H1 (cell line): ENCODE measurements around the gene AHR. TPM values are rescaled to one million over a fixed set of nuclear protein-coding genes. Genes with fewer than 3 reads are reported as not detected.

Experiments used
- CTCF ChIA-PET: fragments of 300-600 bp; sonication (Branson Sonifier 250); formaldehyde crosslinking; loops from one replicate; lab custom pipeline; 2021; ENCODE audit not compliant: partially characterized antibody; lab: Charles Lee
- POLR2A ChIA-PET: fragments of 300-600 bp; sonication (Branson Sonifier 250); formaldehyde crosslinking; loops from one replicate; lab custom pipeline; 2021; ENCODE audit warnings: inconsistent platforms; ENCODE audit not compliant: partially characterized antibody; lab: Charles Lee
- DNase-seq, 2 experiments: peaks; one replicate each; pipeline versions ENCODE4 v3.0.0 to v3.0.0-alpha.2; 2010 to 2022; ENCODE audit warnings: low spot score in 2 of 2, low read depth in 1 of 2, mixed read lengths in 1 of 2
- FAIRE-seq: peaks from 2 replicates; lab custom pipeline; 2011; peaks lifted over from hg19 to GRCh38; lab: Jason Lieb, UNC
- H2AFZ ChIP-seq: 2 replicates; pipeline ENCODE4 v1.8.1; 2012; ENCODE audit warnings: low read length, inconsistent platforms
- H2AK5ac ChIP-seq: 2 replicates; pipeline ENCODE4 v1.6.1; 2013; ENCODE audit warnings: low read depth, low read length
- H2BK120ac ChIP-seq: replicated peaks from 2 replicates; pipeline ENCODE3; 2013; ENCODE audit warnings: low read depth, low read length, inconsistent platforms
- H2BK12ac ChIP-seq: 2 replicates; pipeline ENCODE4 v1.6.1; 2013; ENCODE audit warnings: low read depth, low read length
- H2BK15ac ChIP-seq: 2 replicates; pipeline ENCODE4 v1.6.1; 2013; ENCODE audit warnings: low read length
- H2BK20ac ChIP-seq: 2 replicates; pipeline ENCODE4 v1.6.1; 2013; ENCODE audit warnings: low read length
- H2BK5ac ChIP-seq: 2 replicates; pipeline ENCODE4 v1.6.1; 2013; ENCODE audit warnings: low read depth, low read length
- H3K14ac ChIP-seq: 2 replicates; pipeline ENCODE4 v1.6.1; 2013; ENCODE audit warnings: inconsistent platforms; ENCODE audit not compliant: insufficient read length
- H3K18ac ChIP-seq: 2 replicates; pipeline ENCODE4 v1.6.1; 2013; ENCODE audit warnings: low read length; ENCODE audit errors: extremely low read depth
- H3K23ac ChIP-seq: 2 replicates; pipeline ENCODE4 v1.6.1; 2013; ENCODE audit warnings: inconsistent platforms; ENCODE audit not compliant: insufficient read length
- H3K23me2 ChIP-seq: 2 replicates; pipeline ENCODE4 v1.6.1; 2013; ENCODE audit warnings: low read depth, low read length
- H3K27ac ChIP-seq: 2 replicates; pipeline ENCODE4 v1.6.1; 2011; ENCODE audit warnings: low read depth, low read length, inconsistent platforms
- H3K27me3 ChIP-seq, 4 experiments: replicated peaks in 1 of 4; 1 replicate in 1 of 4; 2 replicates in 3 of 4; pipeline versions ENCODE4 v1.6.1 to v1.8.1; 2011 to 2013; ENCODE audit warnings: low read length in 3 of 4, mild to moderate bottlenecking in 3 of 4, inconsistent platforms in 2 of 4, mixed read lengths in 2 of 4, moderate library complexity in 1 of 4; ENCODE audit not compliant: control insufficient read depth in 3 of 4, insufficient read depth in 3 of 4; ENCODE audit errors: extremely low read depth in 1 of 4
- H3K36me3 ChIP-seq, 4 experiments: 2 replicates each; pipeline versions ENCODE4 v1.6.1 to v1.8.1; 2011 to 2013; ENCODE audit warnings: mild to moderate bottlenecking in 4 of 4, low read length in 3 of 4, moderate library complexity in 2 of 4, control low read depth in 1 of 4, inconsistent platforms in 1 of 4; ENCODE audit not compliant: insufficient read depth in 4 of 4, control insufficient read depth in 2 of 4
- H3K4ac ChIP-seq: replicated peaks from 2 replicates; pipeline ENCODE3; 2013; ENCODE audit warnings: low read length, low read depth, mixed read lengths, inconsistent platforms; ENCODE audit not compliant: insufficient read length
- H3K4me1 ChIP-seq, 4 experiments: replicated peaks in 1 of 4; 1 replicate in 1 of 4; 2 replicates in 3 of 4; pipeline versions ENCODE4 v1.6.1 to v1.8.1; 2011 to 2013; ENCODE audit warnings: low read length in 3 of 4, inconsistent platforms in 2 of 4, mixed read lengths in 1 of 4; ENCODE audit not compliant: insufficient read depth in 4 of 4, control insufficient read depth in 3 of 4
- H3K4me2 ChIP-seq, 2 experiments: 2 replicates each; pipeline versions ENCODE4 v1.6.1 to v1.8.1; 2011 to 2013; ENCODE audit warnings: low read depth in 2 of 2, low read length in 2 of 2, control low read depth in 1 of 2, inconsistent platforms in 1 of 2, mild to moderate bottlenecking in 1 of 2; ENCODE audit not compliant: insufficient read depth in 1 of 2
- H3K4me3 ChIP-seq, 4 experiments: fragments of 200-600, 300-600 bp in 1 of 4; sonication (generic), shearing (Covaris generic), sonication (Bioruptor Twin) in 1 of 4; 2 replicates each; pipeline versions ENCODE4 v1.5.1 to v1.8.1; 2011 to 2016; ENCODE audit warnings: low read length in 4 of 4, low read depth in 3 of 4, control low read depth in 2 of 4, inconsistent platforms in 2 of 4, mild to moderate bottlenecking in 2 of 4, mixed read lengths in 1 of 4, moderate library complexity in 1 of 4; ENCODE audit not compliant: insufficient read depth in 2 of 4; ENCODE audit errors: extremely low read depth in 1 of 4
- H3K56ac ChIP-seq: replicated peaks from 2 replicates; pipeline ENCODE3; 2013; ENCODE audit warnings: low read depth, mild to moderate bottlenecking, mixed read lengths, low read length, inconsistent platforms; ENCODE audit not compliant: insufficient read length
- H3K79me1 ChIP-seq: 2 replicates; pipeline ENCODE4 v1.6.1; 2013; ENCODE audit warnings: low read depth, low read length, control low read depth
- H3K79me2 ChIP-seq, 2 experiments: 2 replicates each; pipeline versions ENCODE4 v1.6.1 to v1.8.1; 2012 to 2013; ENCODE audit warnings: low read length in 2 of 2, mild to moderate bottlenecking in 2 of 2, inconsistent platforms in 1 of 2; ENCODE audit not compliant: insufficient read depth in 2 of 2, control insufficient read depth in 1 of 2
- H3K9ac ChIP-seq, 4 experiments: replicated peaks in 1 of 4; 1 replicate in 1 of 4; 2 replicates in 3 of 4; pipeline versions ENCODE4 v1.6.1 to v1.8.1; 2011 to 2013; ENCODE audit warnings: low read depth in 3 of 4, low read length in 3 of 4, control low read depth in 2 of 4, mild to moderate bottlenecking in 2 of 4, moderate library complexity in 2 of 4, inconsistent platforms in 1 of 4; ENCODE audit errors: extremely low read depth in 1 of 4
- H3K9me3 ChIP-seq, 2 experiments: 2 replicates each; pipeline versions ENCODE4 v1.6.1 to v1.8.1; 2012 to 2013; ENCODE audit warnings: mild to moderate bottlenecking in 2 of 2, moderate library complexity in 2 of 2, control low read depth in 1 of 2, inconsistent platforms in 1 of 2, low read depth in 1 of 2, low read length in 1 of 2, mixed read lengths in 1 of 2; ENCODE audit not compliant: insufficient read depth in 2 of 2
- H4K20me1 ChIP-seq, 2 experiments: replicated peaks in 1 of 2; 2 replicates each; pipeline versions ENCODE3 to v1.8.1; 2011 to 2013; ENCODE audit warnings: inconsistent platforms in 2 of 2, low read length in 2 of 2, mild to moderate bottlenecking in 1 of 2; ENCODE audit not compliant: insufficient read depth in 2 of 2, control insufficient read depth in 1 of 2
- H4K5ac ChIP-seq: 2 replicates; pipeline ENCODE4 v1.6.1; 2013; ENCODE audit warnings: low read length, low read depth, mixed read lengths, inconsistent platforms; ENCODE audit not compliant: insufficient read length
- H4K8ac ChIP-seq: 2 replicates; pipeline ENCODE4 v1.8.0; 2013; ENCODE audit warnings: mild to moderate bottlenecking, moderate library complexity, low read length, inconsistent platforms; ENCODE audit not compliant: insufficient read depth; ENCODE audit errors: extremely low read depth
- H4K91ac ChIP-seq: replicated peaks from 2 replicates; pipeline ENCODE3; 2013; ENCODE audit warnings: low read length, mixed read lengths, inconsistent platforms; ENCODE audit not compliant: insufficient read length
- BCL11A ChIP-seq, 2 experiments: IDR thresholded peaks; one replicate each; pipeline ENCODE4 v1.6.1; 2011; ENCODE audit warnings: low read depth in 2 of 2, low read length in 2 of 2, mild to moderate bottlenecking in 2 of 2
- JUN ChIP-seq: IDR thresholded peaks from 2 replicates; pipeline ENCODE4 v1.6.1; 2011; ENCODE audit warnings: low read depth, mild to moderate bottlenecking, improper control_type of control experiment, low read length
- POLR2AphosphoS5 ChIP-seq: IDR thresholded peaks from 2 replicates; pipeline ENCODE4 v1.6.1; 2011; ENCODE audit warnings: low read depth, low read length
- TBP ChIP-seq: IDR thresholded peaks from 2 replicates; pipeline ENCODE4 v1.6.1; 2011; ENCODE audit warnings: low read depth, low read length, improper control_type of control experiment
- WGBS, 2 experiments: shearing (Covaris generic) in 1 of 2; methylation state at CpG; one replicate each; pipeline versions ENCODE4 v1.1.6 to v1.1.7; 2013 to 2015; ENCODE audit warnings: low lambda C conversion rate in 2 of 2, mixed read lengths in 2 of 2, inconsistent platforms in 1 of 2, low coverage in 1 of 2, missing lambda C conversion rate in 1 of 2; ENCODE audit not compliant: insufficient replicate concordance in 2 of 2, insufficient coverage in 1 of 2, insufficient read length in 1 of 2; ENCODE audit errors: extremely low coverage in 1 of 2, missing lambda C conversion rate in 1 of 2; 5-methylcytosine and 5-hydroxymethylcytosine counted together
- polyA plus RNA-seq, 7 experiments: library from polyadenylated mRNA; depleted of rRNA in 3 of 7; stranded (reverse) in 5 of 7; unstranded in 2 of 7; fragments of >200 nt in 5 of 7; fragments of 200-250 nt in 2 of 7; gene quantifications; 1 replicate in 5 of 7; 2 replicates in 1 of 7; 4 replicates in 1 of 7; pipeline versions ENCODE4 v1.2.1 to v1.2.3, GENCODE V29; 2011 to 2013; ENCODE audit warnings: missing spikeins in 2 of 7, mixed read lengths in 2 of 7
- total RNA-seq: library from RNA; stranded (reverse); fragmentation: NEBNext Ultra II Directional; extraction: Animal tissue kit (Norgen Biotek cat#: 25700); gene quantifications from 2 replicates; pipeline ENCODE4 v1.2.1, GENCODE V29; 2021

The AHR gene
- total and polyA plus RNA-seq, 2 of the 8 experiments (the other 6 are each of a cell fraction or from before 2014, with no cell fraction given) = 1.4 to 9.7 TPM

DNA sequence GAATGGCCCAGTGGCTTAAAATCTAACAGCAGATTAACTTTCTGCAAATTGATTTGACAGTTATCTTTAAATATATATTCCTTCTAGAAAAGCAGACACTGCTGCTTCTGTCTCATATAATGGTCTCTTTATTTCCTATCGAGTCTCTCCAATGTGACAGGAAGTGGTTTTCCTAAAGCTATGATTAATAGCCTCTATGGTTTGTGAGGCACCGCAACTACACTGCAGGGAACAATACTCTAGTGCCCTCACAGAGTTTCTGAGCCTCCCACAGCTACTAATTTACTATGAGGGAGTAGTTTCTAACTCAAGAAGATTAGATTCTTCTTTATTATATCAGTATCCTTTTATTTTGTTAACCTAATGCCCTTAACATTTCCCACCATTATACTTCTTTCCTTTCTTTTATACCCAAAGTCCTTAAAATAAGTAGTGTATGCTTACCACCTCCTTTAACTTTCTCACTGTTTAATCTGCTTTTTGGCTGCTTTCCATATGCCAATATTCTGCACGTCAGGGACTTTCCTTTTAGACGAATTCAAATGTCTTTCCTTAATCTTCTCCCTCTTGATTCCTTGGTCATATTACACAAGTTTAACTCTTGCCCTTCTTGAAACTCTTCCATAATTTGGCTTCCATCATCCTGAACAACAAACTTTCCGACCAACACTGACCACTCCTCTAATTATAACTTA is 23.8 kb upstream of the AHR start:
- Histone ChIP-seq H4K5ac (no peak overlapping the region), H2BK12ac (no peak overlapping the region), H3K23ac (no peak overlapping the region), H3K36me3 (no peaks in the 10 kb centered on the region), H2AFZ (no peak overlapping the region), H2BK5ac (no peak overlapping the region), H3K23me2 (no peaks in the 10 kb centered on the region), H3K79me1 (no peaks in the 10 kb centered on the region), H3K4me1 (no peaks in the 10 kb centered on the region), H3K27me3 (no peaks in the 10 kb centered on the region), H4K91ac (no peak overlapping the region), H3K9me3 (peaks cover 9 to 14% of the 10 kb centered on the region in 2 experiments; a peak in 3 of 4 replicates), H3K4ac (no peak overlapping the region), H2BK20ac (no peak overlapping the region), H3K9ac (no peak overlapping the region), H3K27ac (no peak overlapping the region), H3K4me2 (no peak overlapping the region), H3K14ac (no peak overlapping the region), H2BK120ac (no peak overlapping the region), H2AK5ac (no peak overlapping the region), H4K20me1 (no peaks in the 10 kb centered on the region), H3K4me3 (no peak overlapping the region), H4K8ac (no peak overlapping the region), H2BK15ac (no peak overlapping the region), H3K56ac (no peak overlapping the region), H3K18ac (no peak overlapping the region), H3K79me2 (no peaks in the 10 kb centered on the region)
- ChIA-PET POLR2A (no interaction called here), CTCF (no interaction called here)
- DNase-seq (no peak), FAIRE-seq (no peak)
- TF ChIP-seq TBP (no peak), BCL11A (IDR thresholded peaks at IDR 0.05; ENCODE audit: low read depth in 2 of 2, low read length in 2 of 2) (no peak), JUN (no peak), POLR2AphosphoS5 (no peak)
- 92% methylated on average over 5 of the region's 5 CpGs; no CpG with 5 or more reads in 1 of the 2 experiments for WGBS, 2 experiments
